PC-9 (cell line): ENCODE data around the gene GAL.

Source experiments
- EZH2 ChIP-seq: fragments of 200-600 bp; sonication (generic); IDR thresholded peaks from 2 replicates; pipeline ENCODE4 v1.8.0; 2017; ENCODE audit warnings: antibody characterized with exemption, low read depth
- TF ChIP-seq, protein P1 (sequence below): fragments of 200-600 bp; sonication (generic); conservative IDR thresholded peaks from 2 replicates; pipeline ENCODE4 v1.6.1; 2017; ENCODE audit warnings: mixed run types, antibody characterized with exemption, mild to moderate bottlenecking, moderate library complexity

DNA sequence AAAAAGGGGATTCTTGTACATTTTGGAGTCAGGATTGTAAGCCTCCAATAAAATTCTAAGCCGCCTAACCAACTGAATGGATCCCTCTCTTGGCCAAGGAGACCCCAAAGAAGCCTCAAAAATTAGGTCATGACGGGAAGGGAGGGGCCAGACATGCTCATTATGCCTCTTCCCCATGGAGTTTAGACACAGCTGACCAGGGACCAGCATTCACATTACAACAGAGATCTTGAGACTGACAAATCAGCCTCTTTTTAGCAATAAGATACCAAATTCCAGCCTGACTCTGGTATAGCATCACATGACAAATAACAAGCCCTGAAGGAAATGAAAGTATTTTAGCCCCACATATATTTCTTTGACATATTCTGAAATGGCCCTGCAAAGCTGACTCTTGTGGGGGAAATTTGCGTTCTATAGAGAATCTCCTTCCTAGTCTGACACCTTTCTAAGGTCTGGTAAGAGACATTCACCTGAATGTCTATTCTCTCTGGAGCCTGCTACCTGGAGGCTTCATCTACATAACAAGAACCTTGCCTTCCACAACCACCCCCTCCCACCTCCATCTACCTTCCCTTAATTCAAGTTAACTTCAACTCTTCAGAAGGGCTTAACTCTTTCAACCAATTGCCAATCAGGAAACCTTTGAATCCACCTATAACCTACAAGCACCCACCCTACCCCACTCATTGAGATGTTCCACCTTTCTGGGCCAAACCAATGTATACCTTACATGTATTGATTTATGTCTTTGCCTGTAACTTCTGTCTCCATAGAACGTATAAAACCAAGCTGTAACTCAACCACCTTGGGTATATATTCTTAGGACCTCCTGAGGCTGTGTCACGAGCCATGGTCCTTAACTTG is 10.3 kb downstream of the GAL start:
- TF ChIP-seq, protein P1, sequence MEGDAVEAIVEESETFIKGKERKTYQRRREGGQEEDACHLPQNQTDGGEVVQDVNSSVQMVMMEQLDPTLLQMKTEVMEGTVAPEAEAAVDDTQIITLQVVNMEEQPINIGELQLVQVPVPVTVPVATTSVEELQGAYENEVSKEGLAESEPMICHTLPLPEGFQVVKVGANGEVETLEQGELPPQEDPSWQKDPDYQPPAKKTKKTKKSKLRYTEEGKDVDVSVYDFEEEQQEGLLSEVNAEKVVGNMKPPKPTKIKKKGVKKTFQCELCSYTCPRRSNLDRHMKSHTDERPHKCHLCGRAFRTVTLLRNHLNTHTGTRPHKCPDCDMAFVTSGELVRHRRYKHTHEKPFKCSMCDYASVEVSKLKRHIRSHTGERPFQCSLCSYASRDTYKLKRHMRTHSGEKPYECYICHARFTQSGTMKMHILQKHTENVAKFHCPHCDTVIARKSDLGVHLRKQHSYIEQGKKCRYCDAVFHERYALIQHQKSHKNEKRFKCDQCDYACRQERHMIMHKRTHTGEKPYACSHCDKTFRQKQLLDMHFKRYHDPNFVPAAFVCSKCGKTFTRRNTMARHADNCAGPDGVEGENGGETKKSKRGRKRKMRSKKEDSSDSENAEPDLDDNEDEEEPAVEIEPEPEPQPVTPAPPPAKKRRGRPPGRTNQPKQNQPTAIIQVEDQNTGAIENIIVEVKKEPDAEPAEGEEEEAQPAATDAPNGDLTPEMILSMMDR, result no peak
- no peak for TF ChIP-seq EZH2
